GM23248 (cell line): ENCODE results near the gene USP32. TPM values are rescaled to one million over a fixed set of nuclear protein-coding genes. Genes with fewer than 3 reads are reported as not detected.
A peak's percentile ranks its signal among the peaks of the same experiment; 100 is the strongest.
"Not testable (repeated sequence)": the region's sequence is repeated elsewhere in the genome, so short reads cannot be mapped to it uniquely, and the experiment has no call there.

Experiments used
- DNase-seq: peaks from one replicate; pipeline ENCODE4 v3.0.0-alpha.2; 2015
- H2AFZ ChIP-seq: fragments of 200-600 bp; sonication (generic); 2 replicates; pipeline ENCODE4 v1.6.1; 2016; ENCODE audit warnings: antibody characterized with exemption
- H3F3A ChIP-seq: fragments of 200-600 bp; sonication (generic); 2 replicates; pipeline ENCODE4 v1.6.1; 2016; ENCODE audit warnings: mild to moderate bottlenecking, antibody characterized with exemption, mixed run types; ENCODE audit not compliant: insufficient read depth
- H3K27ac ChIP-seq: fragments of 200-600 bp; sonication (generic); 2 replicates; pipeline ENCODE4 v1.5.1; 2016; ENCODE audit warnings: mild to moderate bottlenecking
- H3K27me3 ChIP-seq: fragments of 200-600 bp; sonication (generic); replicated peaks from 2 replicates; pipeline ENCODE4 v1.6.1; 2016; ENCODE audit warnings: mild to moderate bottlenecking; ENCODE audit not compliant: insufficient read depth
- H3K36me3 ChIP-seq: fragments of 200-600 bp; sonication (generic); 2 replicates; pipeline ENCODE4 v1.6.1; 2016; ENCODE audit warnings: low read depth, mild to moderate bottlenecking
- H3K4me1 ChIP-seq: fragments of 200-600 bp; sonication (generic); 2 replicates; pipeline ENCODE4 v1.6.1; 2016; ENCODE audit warnings: mild to moderate bottlenecking; ENCODE audit not compliant: insufficient read depth
- H3K4me2 ChIP-seq: fragments of 200-600 bp; sonication (generic); one replicate; pipeline ENCODE4 v1.6.1; 2016; ENCODE audit warnings: mild to moderate bottlenecking; ENCODE audit not compliant: unreplicated experiment
- H3K4me3 ChIP-seq: fragments of 200-600 bp; sonication (generic); 2 replicates; pipeline ENCODE4 v1.5.1; 2016; ENCODE audit warnings: mild to moderate bottlenecking
- H3K79me2 ChIP-seq: fragments of 200-600 bp; sonication (generic); 2 replicates; pipeline ENCODE4 v1.6.1; 2016; ENCODE audit warnings: mild to moderate bottlenecking; ENCODE audit not compliant: insufficient read depth
- H3K9ac ChIP-seq: fragments of 200-600 bp; sonication (generic); 2 replicates; pipeline ENCODE4 v1.6.1; 2016; ENCODE audit warnings: mild to moderate bottlenecking
- H3K9me2 ChIP-seq: fragments of 200-600 bp; sonication (generic); 2 replicates; pipeline ENCODE4 v1.6.1; 2016; ENCODE audit warnings: mixed run types, mild to moderate bottlenecking, moderate library complexity; ENCODE audit not compliant: insufficient read depth
- H3K9me3 ChIP-seq: fragments of 200-600 bp; sonication (generic); one replicate; pipeline ENCODE4 v1.6.1; 2017; ENCODE audit warnings: low read depth
- H4K20me1 ChIP-seq: fragments of 200-600 bp; sonication (generic); 2 replicates; pipeline ENCODE4 v1.6.0; 2016; ENCODE audit not compliant: insufficient read depth
- EZH2 ChIP-seq: fragments of 200-600 bp; sonication (generic); IDR thresholded peaks from 2 replicates; pipeline ENCODE4 v1.6.1; 2018; ENCODE audit warnings: antibody characterized with exemption, mild to moderate bottlenecking; ENCODE audit not compliant: insufficient read depth, poor library complexity, severe bottlenecking
- EZH2phosphoT487 ChIP-seq: fragments of 200-600 bp; sonication (generic); IDR thresholded peaks from 2 replicates; pipeline ENCODE4 v1.6.1; 2018; ENCODE audit warnings: antibody characterized with exemption, moderate library complexity, mild to moderate bottlenecking, low read depth; ENCODE audit not compliant: insufficient read depth
- WGBS, 2 experiments: methylation state at CpG; one replicate each; pipeline ENCODE4 v1.1.6; 2015 to 2017; ENCODE audit warnings: low lambda C conversion rate in 2 of 2, low coverage in 1 of 2; ENCODE audit errors: missing lambda C conversion rate in 2 of 2; 5-methylcytosine and 5-hydroxymethylcytosine counted together
- in situ Hi-C: fragments of 300-500 bp; cut with MboI; formaldehyde crosslinking; loops from 2 replicates; pipeline ENCODE4 v1.15.0; 2020
- polyA plus RNA-seq: library from polyadenylated mRNA; unstranded; fragments of >200 nt; fragmentation: Nextera tagmentation; extraction: Ambion mirVana; gene quantifications from 2 replicates; pipeline ENCODE4 v1.2.1, GENCODE V29; 2016
- total RNA-seq: library from RNA; depleted of rRNA; stranded (reverse); fragments of >200 nt; shearing (Covaris generic); gene quantifications from 2 replicates; pipeline ENCODE4 v1.2.3, GENCODE V29; 2014

USP32 gene
- total and polyA plus RNA-seq, 2 experiments from 2014 or later = 14.0 to 33.9 TPM

GRCh38 chr17:60386147-60387058, 5.5 kb downstream of the USP32 start:
- peaks cover 59% of the 10 kb centered on the region for H3K4me1 ChIP-seq
- H3K9me2 ChIP-seq = no peaks in the 10 kb centered on the region
- no peak overlapping the region for H3K4me3 ChIP-seq
- in situ Hi-C loops = no loop called here
- H3K79me2 ChIP-seq = peaks cover 100% of the 10 kb centered on the region
- peak overlapping the region; percentile 30 for H3K4me2 ChIP-seq
- DNase-seq = peak; percentile 8
- H3K27ac ChIP-seq = no peak overlapping the region
- TF ChIP-seq EZH2phosphoT487 (no peak), EZH2 (no peak)
- H3K36me3 ChIP-seq = no peaks in the 10 kb centered on the region
- WGBS, 2 experiments = 45 to 51% methylated on average over 4 of the region's 4 CpGs
- H3K9ac ChIP-seq = no peak overlapping the region
- H3F3A ChIP-seq = peaks cover 34% of the 10 kb centered on the region
- H3K27me3 ChIP-seq = no peaks in the 10 kb centered on the region
- H4K20me1 ChIP-seq = peaks cover 20% of the 10 kb centered on the region
- H3K9me3 ChIP-seq = no peaks in the 10 kb centered on the region
- H2AFZ ChIP-seq = no peak overlapping the region

- DNase-seq, H3K9me3 ChIP-seq, H3K36me3 ChIP-seq, H3K4me3 ChIP-seq, in situ Hi-C loops, H3K27me3 ChIP-seq, H3K9me2 ChIP-seq, H3K9ac ChIP-seq, H3K27ac ChIP-seq, H2AFZ ChIP-seq, H3K4me2 ChIP-seq: not testable (repeated sequence)
- Histone ChIP-seq H4K20me1 (peaks cover 20% of the 10 kb centered on the region), H3K79me2 (peaks cover 100% of the 10 kb centered on the region), H3K4me1 (peaks cover 57% of the 10 kb centered on the region), H3F3A (peaks cover 22% of the 10 kb centered on the region)
- WGBS, 2 experiments = 90 to 91% methylated on average over 6 to 7 of the region's 7 CpGs
These were observed 7.0 kb downstream of the USP32 start for GRCh38 chr17:60384921-60385320.

GRCh38 chr17:60383379-60383778, 8.6 kb downstream of the USP32 start:
- Histone ChIP-seq H3F3A (peaks cover 14% of the 10 kb centered on the region), H4K20me1 (peaks cover 14% of the 10 kb centered on the region), H3K4me2 (peak overlapping the region; percentile 47), H3K9ac (no peak overlapping the region), H3K9me2 (no peaks in the 10 kb centered on the region), H3K36me3 (no peaks in the 10 kb centered on the region), H3K4me1 (peaks cover 41% of the 10 kb centered on the region), H3K79me2 (peaks cover 99% of the 10 kb centered on the region), H2AFZ (no peak overlapping the region), H3K9me3 (no peaks in the 10 kb centered on the region), H3K4me3 (no peak overlapping the region), H3K27ac (peak overlapping the region; percentile 52), H3K27me3 (no peaks in the 10 kb centered on the region)
- no peak for TF ChIP-seq EZH2
- no peak for TF ChIP-seq EZH2phosphoT487
- in situ Hi-C loops = no loop called here
- DNase-seq = no peak
- WGBS, 2 experiments = 92 to 94% methylated on average over 3 of the region's 3 CpGs

GRCh38 chr17:60381958-60382357, 10.0 kb downstream of the USP32 start:
- no peak overlapping the region for H3K9ac ChIP-seq
- H3K9me2 ChIP-seq = no peaks in the 10 kb centered on the region
- H2AFZ ChIP-seq = no peak overlapping the region
- 58 to 63% methylated on average over 4 of the region's 4 CpGs for WGBS, 2 experiments
- H3K9me3 ChIP-seq = no peaks in the 10 kb centered on the region
- no peak for TF ChIP-seq EZH2
- TF ChIP-seq EZH2phosphoT487 = no peak
- peaks cover 33% of the 10 kb centered on the region for H3K4me1 ChIP-seq
- DNase-seq = no peak
- peaks cover 14% of the 10 kb centered on the region for H4K20me1 ChIP-seq
- no peak overlapping the region for H3K4me2 ChIP-seq
- in situ Hi-C loops = no loop called here
- H3K4me3 ChIP-seq = no peak overlapping the region
- H3K27me3 ChIP-seq = no peaks in the 10 kb centered on the region
- H3K27ac ChIP-seq = no peak overlapping the region
- peaks cover 99% of the 10 kb centered on the region for H3K79me2 ChIP-seq
- H3K36me3 ChIP-seq = 0 out of 2 replicates have a peak, but pooled peaks cover under 1% of the 10 kb centered on the region
- peaks cover 14% of the 10 kb centered on the region for H3F3A ChIP-seq

- peaks cover 96% of the 10 kb centered on the region for H3K79me2 ChIP-seq
- in situ Hi-C loops, H3K9me3 ChIP-seq, DNase-seq, H3K27ac ChIP-seq, H3K27me3 ChIP-seq, H2AFZ ChIP-seq, H3K9ac ChIP-seq, H3K4me3 ChIP-seq, H3K4me2 ChIP-seq, H3K9me2 ChIP-seq, H4K20me1 ChIP-seq: not testable (repeated sequence)
- H3K4me1 ChIP-seq = peaks cover 13% of the 10 kb centered on the region
- H3F3A ChIP-seq = peaks cover 14% of the 10 kb centered on the region
- WGBS, 2 experiments = 52 to 53% methylated on average over 3 of the region's 3 CpGs
- 0 out of 2 replicates have a peak, but pooled peaks cover 13% of the 10 kb centered on the region for H3K36me3 ChIP-seq
These were observed 12.5 kb downstream of the USP32 start for GRCh38 chr17:60379461-60379860.

- H3F3A ChIP-seq, H4K20me1 ChIP-seq, H3K9me2 ChIP-seq, H3K27me3 ChIP-seq, H3K9me3 ChIP-seq, H3K27ac ChIP-seq, H2AFZ ChIP-seq, DNase-seq, H3K9ac ChIP-seq, H3K4me3 ChIP-seq, H3K4me1 ChIP-seq, in situ Hi-C loops, H3K4me2 ChIP-seq: not testable (repeated sequence)
- Histone ChIP-seq H3K79me2 (peaks cover 91% of the 10 kb centered on the region), H3K36me3 (0 out of 2 replicates have a peak, but pooled peaks cover 13% of the 10 kb centered on the region)
- 52 to 66% methylated on average over 1 of the region's 1 CpG for WGBS, 2 experiments
These were observed 13.7 kb downstream of the USP32 start for GRCh38 chr17:60378187-60378586.
